Cardiac muscle cell (in vitro differentiated cells and primary cell): Measurements from ENCODE around the gene AK2. TPM values are rescaled to one million over a fixed set of nuclear protein-coding genes. Genes with fewer than 3 reads are reported as not detected.
"Not testable (repeated sequence)": the region's sequence is repeated elsewhere in the genome, so short reads cannot be mapped to it uniquely, and the experiment has no call there.

ENCODE experiments used
- DNase-seq, 2 donors: peaks; one replicate each; pipeline versions ENCODE4 v3.0.0 to v3.0.0-alpha.2; 2010 to 2017; ENCODE audit warnings: low read depth in 1 of 2, low spot score in 1 of 2
- H3K27ac ChIP-seq: fragments of 200-600 bp; sonication (generic); 2 replicates; pipeline ENCODE4 v1.5.1; 2016
- H3K27me3 ChIP-seq: fragments of 200-600 bp; sonication (generic); 2 replicates; pipeline ENCODE4 v1.6.0; 2016; ENCODE audit warnings: control low read depth
- H3K36me3 ChIP-seq: fragments of 200-600 bp; sonication (generic); 2 replicates; pipeline ENCODE4 v1.5.1; 2016; ENCODE audit warnings: control low read depth
- H3K4me1 ChIP-seq: fragments of 200-600 bp; sonication (generic); 2 replicates; pipeline ENCODE4 v1.8.1; 2017; ENCODE audit warnings: low read depth, mild to moderate bottlenecking, mixed run types
- H3K4me3 ChIP-seq: fragments of 200-600 bp; sonication (generic); 2 replicates; pipeline ENCODE4 v1.5.1; 2016; ENCODE audit warnings: mild to moderate bottlenecking
- H3K9me3 ChIP-seq: fragments of 200-600 bp; sonication (generic); 2 replicates; pipeline ENCODE4 v1.5.1; 2017; ENCODE audit warnings: low read depth, mild to moderate bottlenecking, control low read depth
- polyA plus RNA-seq: library from polyadenylated mRNA; unstranded; fragments of >200 nt; fragmentation: Nextera tagmentation; extraction: Ambion mirVana; gene quantifications from 2 replicates; pipeline ENCODE4 v1.2.1, GENCODE V29; 2016
- total RNA-seq: library from RNA; depleted of rRNA; stranded (reverse); fragments of >200 nt; gene quantifications from 2 replicates; pipeline ENCODE4 v1.2.3, GENCODE V29; 2016
- TF ChIP-seq, protein P1 (sequence below): IDR thresholded peaks from 2 replicates; pipeline ENCODE4 v1.5.1; 2012; ENCODE audit warnings: low read depth, mild to moderate bottlenecking, low read length

Gene AK2
- total and polyA plus RNA-seq, 2 experiments from 2014 or later, result 201 to 281 TPM

DNA sequence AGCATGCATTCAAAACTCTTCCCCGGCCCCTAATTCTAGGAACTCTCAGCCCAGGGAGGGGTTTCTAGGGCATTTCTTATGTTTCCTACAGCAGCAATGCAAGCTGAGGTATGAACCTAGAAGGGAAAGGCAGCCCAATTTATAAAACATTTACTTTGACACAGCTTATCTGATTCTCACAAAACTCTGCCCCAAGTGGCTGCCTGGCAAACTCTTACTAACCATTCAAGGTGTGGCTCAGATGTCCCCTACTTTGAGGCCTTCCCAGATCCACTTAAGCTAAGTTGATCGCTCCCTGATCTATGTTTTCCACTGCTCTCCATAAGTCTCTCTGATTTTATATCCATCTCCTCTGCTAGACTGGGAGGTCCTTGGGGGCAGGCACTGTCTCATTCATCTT, 35.4 kb downstream of the AK2 start:
- TF ChIP-seq, protein P1, sequence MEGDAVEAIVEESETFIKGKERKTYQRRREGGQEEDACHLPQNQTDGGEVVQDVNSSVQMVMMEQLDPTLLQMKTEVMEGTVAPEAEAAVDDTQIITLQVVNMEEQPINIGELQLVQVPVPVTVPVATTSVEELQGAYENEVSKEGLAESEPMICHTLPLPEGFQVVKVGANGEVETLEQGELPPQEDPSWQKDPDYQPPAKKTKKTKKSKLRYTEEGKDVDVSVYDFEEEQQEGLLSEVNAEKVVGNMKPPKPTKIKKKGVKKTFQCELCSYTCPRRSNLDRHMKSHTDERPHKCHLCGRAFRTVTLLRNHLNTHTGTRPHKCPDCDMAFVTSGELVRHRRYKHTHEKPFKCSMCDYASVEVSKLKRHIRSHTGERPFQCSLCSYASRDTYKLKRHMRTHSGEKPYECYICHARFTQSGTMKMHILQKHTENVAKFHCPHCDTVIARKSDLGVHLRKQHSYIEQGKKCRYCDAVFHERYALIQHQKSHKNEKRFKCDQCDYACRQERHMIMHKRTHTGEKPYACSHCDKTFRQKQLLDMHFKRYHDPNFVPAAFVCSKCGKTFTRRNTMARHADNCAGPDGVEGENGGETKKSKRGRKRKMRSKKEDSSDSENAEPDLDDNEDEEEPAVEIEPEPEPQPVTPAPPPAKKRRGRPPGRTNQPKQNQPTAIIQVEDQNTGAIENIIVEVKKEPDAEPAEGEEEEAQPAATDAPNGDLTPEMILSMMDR, result peak; percentile 12
- no peak for DNase-seq
- Histone ChIP-seq H3K27me3 (no peaks in the 10 kb centered on the region), H3K27ac (no peak overlapping the region), H3K4me3 (no peak overlapping the region), H3K36me3 (no peaks in the 10 kb centered on the region), H3K4me1 (peaks cover 42% of the 10 kb centered on the region), H3K9me3 (no peaks in the 10 kb centered on the region)

DNA sequence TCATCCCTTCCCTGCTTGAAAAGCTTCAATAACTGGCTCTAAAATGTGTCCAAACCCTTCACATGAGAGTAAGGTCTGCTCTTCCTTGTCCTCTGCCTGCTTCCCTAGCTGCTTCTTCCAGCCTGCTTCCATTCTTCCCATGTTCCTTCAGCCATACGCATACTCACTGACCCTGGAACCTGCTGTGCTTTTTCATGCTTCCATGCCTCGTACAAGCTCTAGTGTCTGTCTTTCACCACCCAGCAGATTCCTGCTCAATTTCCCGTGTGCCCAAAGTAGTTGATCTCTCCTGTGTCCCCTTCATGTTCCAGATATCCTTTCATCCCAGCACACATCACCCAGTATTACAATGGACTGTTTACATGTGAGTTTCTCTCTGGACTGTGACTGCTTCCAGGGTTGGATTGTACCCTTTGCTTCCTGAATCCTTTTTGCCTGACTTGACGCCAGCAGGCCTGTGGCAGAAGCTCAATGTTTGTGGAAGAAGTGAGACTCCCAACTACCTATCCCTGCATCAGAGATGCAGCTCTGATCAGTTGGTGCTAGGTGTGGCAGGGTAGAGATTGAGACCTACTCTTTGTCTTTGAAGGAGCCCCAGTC, 36.2 kb downstream of the AK2 start:
- TF ChIP-seq, protein P1, result no peak
- peaks cover 35% of the 10 kb centered on the region for H3K4me1 ChIP-seq
- H3K27me3 ChIP-seq, result no peaks in the 10 kb centered on the region
- H3K36me3 ChIP-seq, result no peaks in the 10 kb centered on the region
- no peak overlapping the region for H3K4me3 ChIP-seq
- H3K9me3 ChIP-seq, result no peaks in the 10 kb centered on the region
- no peak overlapping the region for H3K27ac ChIP-seq
- no peak for DNase-seq

GRCh38 chr1:32998997-32999396, 37.7 kb downstream of the AK2 start:
- Histone ChIP-seq H3K27me3 (no peaks in the 10 kb centered on the region), H3K27ac (no peak overlapping the region), H3K4me1 (peaks cover 19% of the 10 kb centered on the region), H3K4me3 (no peak overlapping the region), H3K36me3 (no peaks in the 10 kb centered on the region), H3K9me3 (no peaks in the 10 kb centered on the region)
- TF ChIP-seq, protein P1, result no peak
- DNase-seq, result peak in 1 of 2 donors; percentile 59

DNA sequence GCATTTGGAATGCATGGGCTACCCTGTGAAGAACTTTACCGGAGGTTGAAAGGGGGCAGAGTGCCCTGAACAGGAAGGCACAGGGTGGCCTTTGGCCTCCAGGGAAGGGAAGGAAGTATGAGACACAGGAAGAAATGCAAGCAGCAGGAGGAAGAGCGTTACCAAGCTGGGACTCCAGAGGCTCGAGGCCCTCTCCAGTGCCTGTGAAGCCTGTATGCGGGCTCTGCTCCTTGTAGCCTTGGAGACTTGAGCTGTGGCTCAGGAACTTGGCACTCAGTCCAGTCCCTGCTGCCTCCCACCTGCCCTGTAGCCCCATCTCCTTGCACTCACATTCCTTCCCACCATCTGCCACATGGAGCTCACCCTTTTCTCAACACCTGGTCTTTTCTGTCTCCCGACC, 38.6 kb downstream of the AK2 start:
- Histone ChIP-seq H3K27me3 (no peaks in the 10 kb centered on the region), H3K36me3 (no peaks in the 10 kb centered on the region), H3K9me3 (no peaks in the 10 kb centered on the region), H3K4me3 (no peak overlapping the region), H3K27ac (no peak overlapping the region), H3K4me1 (peaks cover 18% of the 10 kb centered on the region)
- TF ChIP-seq, protein P1, result no peak
- DNase-seq, result no peak

DNA sequence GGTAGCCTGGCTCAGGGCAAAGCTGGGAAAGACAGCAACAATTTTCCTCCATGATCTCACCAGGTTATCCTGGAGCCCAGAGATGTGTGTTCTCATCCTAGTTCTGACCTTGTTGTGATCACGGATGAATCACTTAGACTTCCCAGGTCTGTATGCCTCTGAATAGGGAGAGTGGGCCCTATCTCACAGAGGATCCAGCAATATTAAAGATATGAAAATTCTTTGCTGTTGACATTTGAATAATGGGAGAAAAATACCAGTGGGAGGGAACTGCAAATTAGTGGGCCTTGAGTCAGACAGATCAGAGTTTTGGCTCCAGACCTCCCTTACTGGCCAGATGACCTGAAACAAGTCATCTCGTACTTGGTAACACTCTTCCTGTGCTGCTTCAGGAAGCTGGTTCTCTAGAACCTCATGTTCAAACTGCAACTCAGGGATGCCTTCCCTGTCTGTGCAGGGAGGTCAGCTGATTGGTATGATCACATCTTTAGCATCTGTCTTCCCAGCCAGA, 39.2 kb downstream of the AK2 start:
- Histone ChIP-seq H3K27ac (peak overlapping the region; percentile 8), H3K36me3 (no peaks in the 10 kb centered on the region), H3K9me3 (no peaks in the 10 kb centered on the region), H3K27me3 (no peaks in the 10 kb centered on the region), H3K4me1 (peaks cover 21% of the 10 kb centered on the region), H3K4me3 (no peak overlapping the region)
- TF ChIP-seq, protein P1, result no peak
- peak in 1 of 2 donors; percentile 75 for DNase-seq

GRCh38 chr1:32993324-32993636, 43.4 kb downstream of the AK2 start:
- not testable (repeated sequence) for H3K27me3 ChIP-seq, H3K27ac ChIP-seq, DNase-seq, H3K9me3 ChIP-seq, H3K4me3 ChIP-seq, H3K36me3 ChIP-seq
- peaks cover 32% of the 10 kb centered on the region for H3K4me1 ChIP-seq
